Measurements from ENCODE around the gene RRM1.

DNA sequence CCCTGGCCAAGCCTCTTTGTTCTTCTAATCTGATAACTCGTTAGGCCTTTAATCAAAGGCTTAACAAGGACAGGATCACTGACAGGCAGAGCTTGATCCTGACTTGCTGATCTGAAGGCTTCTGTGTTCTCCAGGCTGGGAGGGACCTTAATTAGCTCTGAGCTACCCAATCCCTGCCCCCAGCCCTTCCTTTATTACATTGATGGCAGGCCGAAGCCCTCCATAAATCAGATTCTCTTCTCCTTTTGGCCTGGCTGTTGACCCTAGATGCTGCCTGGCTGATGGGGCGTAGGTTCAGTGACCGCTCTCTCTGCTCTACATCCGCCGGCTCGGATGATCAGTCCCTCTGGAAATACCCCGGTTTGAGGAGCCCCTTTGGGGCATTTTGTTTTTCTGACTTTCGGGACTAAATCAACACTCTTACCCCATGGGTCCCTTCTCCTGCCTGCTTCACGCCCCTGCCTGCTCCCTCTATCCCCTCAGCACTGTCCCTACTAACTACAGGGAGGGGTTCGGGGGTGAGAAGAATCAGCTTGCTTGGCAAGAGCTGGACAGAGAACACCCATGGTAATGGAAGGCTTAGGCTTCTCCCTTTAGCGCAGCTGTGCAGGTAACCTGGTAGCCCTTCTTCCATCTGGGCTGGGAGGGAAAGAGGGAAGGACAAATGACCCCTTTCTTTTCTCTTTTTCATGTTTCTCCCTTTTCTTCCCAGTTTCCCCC, 10.0 kb upstream of the RRM1 start:
- TF ChIP-seq TAF1 (CRISPR knock-in tag; IDR thresholded peaks at IDR 0.05) (no peak), YY1 (IDR thresholded peaks at IDR 0.05; ENCODE audit: insufficient read depth, insufficient replicate concordance, low read depth, low read length) (no peak), CEBPB (IDR thresholded peaks at IDR 0.05; ENCODE audit: borderline replicate concordance, low read depth, low read length) (no peak), ZNF772 (CRISPR knock-in tag; IDR thresholded peaks at IDR 0.05) (no peak), MED1 (CRISPR knock-in tag; IDR thresholded peaks at IDR 0.05) (no peak)
- TF ChIP-seq, protein P1, sequence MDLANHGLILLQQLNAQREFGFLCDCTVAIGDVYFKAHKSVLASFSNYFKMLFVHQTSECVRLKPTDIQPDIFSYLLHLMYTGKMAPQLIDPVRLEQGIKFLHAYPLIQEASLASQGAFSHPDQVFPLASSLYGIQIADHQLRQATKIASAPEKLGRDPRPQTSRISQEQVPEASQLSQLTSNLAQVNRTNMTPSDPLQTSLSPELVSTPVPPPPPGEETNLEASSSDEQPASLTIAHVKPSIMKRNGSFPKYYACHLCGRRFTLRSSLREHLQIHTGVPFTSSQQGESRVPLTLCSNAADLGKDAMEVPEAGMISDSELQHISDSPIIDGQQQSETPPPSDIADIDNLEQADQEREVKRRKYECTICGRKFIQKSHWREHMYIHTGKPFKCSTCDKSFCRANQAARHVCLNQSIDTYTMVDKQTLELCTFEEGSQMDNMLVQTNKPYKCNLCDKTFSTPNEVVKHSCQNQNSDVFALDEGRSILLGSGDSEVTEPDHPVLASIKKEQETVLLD (CRISPR knock-in tag; IDR thresholded peaks at IDR 0.05; ENCODE audit: low read depth): no peak
- TF ChIP-seq, protein P2, sequence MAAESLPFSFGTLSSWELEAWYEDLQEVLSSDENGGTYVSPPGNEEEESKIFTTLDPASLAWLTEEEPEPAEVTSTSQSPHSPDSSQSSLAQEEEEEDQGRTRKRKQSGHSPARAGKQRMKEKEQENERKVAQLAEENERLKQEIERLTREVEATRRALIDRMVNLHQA (CRISPR knock-in tag; IDR thresholded peaks at IDR 0.05): no peak

Data from HepG2 (cell line).